ENCODE measurements around the gene SH3GLB2. TPM values are rescaled to one million over a fixed set of nuclear protein-coding genes. Genes with fewer than 3 reads are reported as not detected.

SH3GLB2 gene
- total and polyA plus RNA-seq, 9 donors = 45.4 to 80.6 (median 60.0) TPM

DNA sequence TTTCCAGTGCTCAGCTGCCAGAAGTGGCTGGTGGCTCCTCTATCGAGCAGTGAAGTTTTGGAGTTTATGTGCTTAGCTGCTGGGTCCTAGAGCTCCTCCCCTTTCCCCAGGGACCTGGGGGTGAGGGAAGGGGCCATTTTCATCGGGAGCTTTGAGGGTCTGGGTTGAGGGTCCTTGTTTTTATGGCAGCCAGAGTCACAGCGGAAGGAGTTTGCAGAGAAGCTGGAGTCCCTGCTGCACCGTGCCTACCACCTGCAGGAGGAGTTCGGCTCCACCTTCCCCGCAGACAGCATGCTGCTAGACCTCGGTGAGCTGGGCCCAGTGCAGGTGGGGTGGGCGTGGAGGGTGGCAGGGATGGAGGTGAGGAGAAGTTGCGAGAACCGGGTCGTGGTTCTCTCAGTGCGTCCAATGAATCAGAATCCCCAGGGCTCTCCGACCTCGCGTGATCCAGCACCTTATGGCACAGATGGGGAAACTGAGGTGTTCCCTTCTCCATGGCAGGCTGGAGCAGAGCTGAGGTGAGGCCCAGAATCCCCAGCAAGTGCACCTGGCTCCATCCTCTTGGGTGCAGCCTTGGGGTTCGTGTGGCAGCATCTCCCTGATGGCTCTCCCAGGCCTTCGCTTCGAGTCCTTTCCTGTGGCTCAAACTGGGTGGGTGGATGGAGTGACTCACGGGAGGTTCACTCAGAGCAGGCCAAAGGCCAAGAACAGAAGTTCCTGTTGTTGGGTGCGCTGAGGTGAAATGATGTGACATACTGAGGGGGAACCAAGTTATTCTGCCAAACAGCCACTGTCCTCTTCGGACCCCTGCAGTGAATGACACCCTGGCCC is 31.0 kb upstream of the SH3GLB2 start:
- H3K4me1 ChIP-seq (ENCODE audit: control insufficient read depth, insufficient read depth, low read length) = no peaks in the 10 kb centered on the region
- H3K27me3 ChIP-seq (ENCODE audit: control insufficient read depth, insufficient read depth, low read length) = no peaks in the 10 kb centered on the region
- DNase-seq = no peak
- WGBS (ENCODE audit: insufficient coverage) = 82% methylated on average over 12 of the region's 21 CpGs
- H3K36me3 ChIP-seq (ENCODE audit: control insufficient read depth, insufficient read depth, low read length) = peaks cover 55% of the 10 kb centered on the region
- H3K9me3 ChIP-seq (replicated peaks; ENCODE audit: control insufficient read depth, low read depth, low read length) = no peaks in the 10 kb centered on the region
- no peak overlapping the region for H3K4me3 ChIP-seq (ENCODE audit: low read length)
- no peak overlapping the region for H3K27ac ChIP-seq (ENCODE audit: low read length)

DNA sequence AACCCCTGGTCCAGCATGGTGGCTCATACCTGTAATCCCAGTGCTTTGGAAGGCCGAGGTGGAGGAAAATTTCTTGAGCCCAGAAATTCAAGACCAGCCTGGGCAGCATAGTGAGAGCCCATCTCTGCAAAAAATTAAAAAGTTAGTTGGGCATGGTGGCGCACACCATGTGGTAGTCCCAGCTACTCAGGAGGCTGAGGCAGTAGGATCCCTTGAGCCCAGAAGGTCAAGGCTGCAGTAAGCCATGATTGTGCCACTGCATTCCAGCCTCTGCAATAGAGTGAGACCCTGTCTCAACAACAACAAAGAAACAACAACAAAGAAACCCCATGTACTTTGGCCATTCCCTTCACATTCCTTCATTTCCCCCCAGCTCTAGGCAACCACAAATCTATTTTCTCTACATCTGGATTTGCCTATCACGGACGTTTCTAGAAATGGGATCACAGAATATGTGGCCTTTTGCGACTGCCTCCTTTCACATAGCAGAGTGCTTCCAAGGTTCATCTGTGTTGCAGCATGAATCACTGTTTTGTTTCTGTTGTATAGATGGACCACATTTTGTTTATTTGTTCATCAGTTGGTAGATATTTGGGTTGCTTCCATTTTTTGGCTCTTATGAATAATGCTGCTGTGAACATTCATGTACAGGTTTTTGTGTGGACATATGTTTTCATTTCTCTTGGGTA is 26.2 kb upstream of the SH3GLB2 start:
- DNase-seq = no peak
- Histone ChIP-seq H3K36me3 (ENCODE audit: control insufficient read depth, insufficient read depth, low read length) (peaks cover 34% of the 10 kb centered on the region), H3K4me3 (ENCODE audit: low read length) (no peak overlapping the region), H3K27me3 (ENCODE audit: control insufficient read depth, insufficient read depth, low read length) (no peaks in the 10 kb centered on the region), H3K4me1 (ENCODE audit: control insufficient read depth, insufficient read depth, low read length) (no peaks in the 10 kb centered on the region), H3K27ac (ENCODE audit: low read length) (no peak overlapping the region), H3K9me3 (replicated peaks; ENCODE audit: control insufficient read depth, low read depth, low read length) (no peaks in the 10 kb centered on the region)
- WGBS (ENCODE audit: insufficient coverage) = 94% methylated on average over 2 of the region's 5 CpGs

DNA sequence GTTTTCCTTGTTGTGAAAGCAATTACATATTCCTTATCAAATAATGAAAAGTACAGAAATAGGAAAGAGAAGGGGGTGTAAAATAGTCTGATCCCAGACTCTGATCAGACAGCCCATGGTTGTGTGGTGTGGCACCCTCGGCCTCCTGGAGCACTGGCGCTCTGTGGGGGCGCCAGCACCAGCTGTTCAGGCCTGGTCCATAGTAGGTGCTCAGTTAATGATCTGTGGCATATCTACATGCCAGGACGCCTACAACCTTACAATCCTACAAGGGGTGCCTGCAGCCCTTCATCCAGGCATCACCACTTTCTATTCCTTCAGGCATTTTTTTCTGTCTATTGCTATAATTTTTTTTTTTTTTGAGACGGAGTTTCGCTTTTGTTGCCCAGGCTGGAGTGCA is 24.9 kb upstream of the SH3GLB2 start:
- H3K4me3 ChIP-seq (ENCODE audit: low read length) = no peak overlapping the region
- no peak overlapping the region for H3K27ac ChIP-seq (ENCODE audit: low read length)
- WGBS (ENCODE audit: insufficient coverage) = no CpG with 5 or more reads among the region's 6 CpGs
- no peaks in the 10 kb centered on the region for H3K27me3 ChIP-seq (ENCODE audit: control insufficient read depth, insufficient read depth, low read length)
- no peak for DNase-seq
- no peaks in the 10 kb centered on the region for H3K9me3 ChIP-seq (replicated peaks; ENCODE audit: control insufficient read depth, low read depth, low read length)
- peaks cover 39% of the 10 kb centered on the region for H3K36me3 ChIP-seq (ENCODE audit: control insufficient read depth, insufficient read depth, low read length)
- H3K4me1 ChIP-seq (ENCODE audit: control insufficient read depth, insufficient read depth, low read length) = no peaks in the 10 kb centered on the region

DNA sequence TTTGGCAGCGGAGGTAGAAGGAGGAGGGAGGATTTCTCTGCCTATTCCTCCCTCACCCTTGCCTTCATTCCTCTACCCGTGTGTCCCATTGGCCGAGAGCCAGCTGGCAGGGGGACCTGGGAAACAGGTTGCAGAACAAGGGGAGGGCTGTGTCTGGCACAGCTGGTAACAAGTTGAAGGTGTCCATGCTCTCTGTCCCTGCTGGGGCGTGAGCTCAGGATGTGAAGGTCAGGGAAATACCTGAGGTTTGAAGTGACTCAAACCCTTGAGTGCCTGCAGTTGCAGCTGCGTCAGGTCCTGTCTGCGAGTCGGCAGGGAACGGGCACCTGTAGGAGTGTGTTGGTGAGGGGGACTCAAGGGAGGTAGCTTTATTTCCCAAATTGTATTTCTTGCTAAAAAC is 24.5 kb upstream of the SH3GLB2 start:
- H3K4me3 ChIP-seq (ENCODE audit: low read length) = no peak overlapping the region
- no peaks in the 10 kb centered on the region for H3K9me3 ChIP-seq (replicated peaks; ENCODE audit: control insufficient read depth, low read depth, low read length)
- H3K4me1 ChIP-seq (ENCODE audit: control insufficient read depth, insufficient read depth, low read length) = no peaks in the 10 kb centered on the region
- no peak for DNase-seq
- no peaks in the 10 kb centered on the region for H3K27me3 ChIP-seq (ENCODE audit: control insufficient read depth, insufficient read depth, low read length)
- 86% methylated on average over 5 of the region's 8 CpGs for WGBS (ENCODE audit: insufficient coverage)
- H3K36me3 ChIP-seq (ENCODE audit: control insufficient read depth, insufficient read depth, low read length) = peaks cover 43% of the 10 kb centered on the region
- no peak overlapping the region for H3K27ac ChIP-seq (ENCODE audit: low read length)

DNA sequence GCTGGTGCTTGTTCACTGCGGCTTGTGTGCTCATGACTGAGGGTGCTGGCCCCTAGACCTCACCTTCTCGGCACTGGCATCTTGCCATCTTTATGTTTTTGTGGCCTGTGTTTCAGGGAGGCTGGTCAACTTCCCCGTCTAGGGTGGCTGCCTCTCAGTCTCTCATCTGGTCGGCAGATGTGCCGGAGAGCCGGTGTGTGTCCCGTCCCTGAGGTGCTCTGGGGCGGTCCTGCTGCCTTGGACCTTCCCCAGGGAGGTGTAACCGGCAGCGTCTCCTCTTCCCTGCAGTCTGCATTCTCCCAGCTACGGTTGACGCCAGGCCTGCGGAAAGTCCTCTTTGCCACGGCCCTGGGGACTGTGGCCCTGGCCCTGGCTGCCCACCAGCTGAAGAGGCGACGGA is 13.9 kb upstream of the SH3GLB2 start:
- no peak overlapping the region for H3K4me3 ChIP-seq (ENCODE audit: low read length)
- no peak for DNase-seq
- H3K9me3 ChIP-seq (replicated peaks; ENCODE audit: control insufficient read depth, low read depth, low read length) = no peaks in the 10 kb centered on the region
- peaks cover 15% of the 10 kb centered on the region for H3K4me1 ChIP-seq (ENCODE audit: control insufficient read depth, insufficient read depth, low read length)
- WGBS (ENCODE audit: insufficient coverage) = 72% methylated on average over 16 of the region's 16 CpGs
- peaks cover 24% of the 10 kb centered on the region for H3K36me3 ChIP-seq (ENCODE audit: control insufficient read depth, insufficient read depth, low read length)
- H3K27me3 ChIP-seq (ENCODE audit: control insufficient read depth, insufficient read depth, low read length) = no peaks in the 10 kb centered on the region
- H3K27ac ChIP-seq (ENCODE audit: low read length) = no peak overlapping the region

DNA sequence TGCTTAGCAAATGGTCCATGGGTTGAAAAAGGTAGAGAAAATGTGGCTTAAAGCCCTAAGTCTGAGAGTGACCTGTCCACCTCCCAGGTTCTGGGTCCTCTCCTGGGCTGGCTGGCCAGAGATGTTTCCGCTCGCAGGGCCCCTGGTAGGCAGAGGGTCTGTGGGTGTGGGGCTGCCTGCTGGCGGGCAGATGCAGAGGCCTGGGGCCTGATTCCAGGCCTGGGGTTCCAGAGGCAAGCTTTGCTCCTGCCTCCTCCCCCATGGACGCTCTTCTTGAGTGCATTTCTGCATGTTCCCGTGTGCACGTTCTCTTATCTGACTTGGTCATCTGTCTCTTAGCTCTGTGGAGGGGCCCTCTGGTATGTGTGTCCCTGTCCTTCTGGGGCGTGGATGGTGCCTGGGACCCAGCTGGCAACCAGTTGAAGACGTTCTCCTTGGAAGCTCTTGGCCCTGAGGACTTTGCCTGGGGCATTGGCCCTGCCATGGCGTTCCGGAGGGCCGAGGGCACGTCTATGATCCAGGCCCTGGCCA is 12.0 kb upstream of the SH3GLB2 start:
- Histone ChIP-seq H3K27ac (ENCODE audit: low read length) (no peak overlapping the region), H3K9me3 (replicated peaks; ENCODE audit: control insufficient read depth, low read depth, low read length) (no peaks in the 10 kb centered on the region), H3K4me3 (ENCODE audit: low read length) (no peak overlapping the region), H3K27me3 (ENCODE audit: control insufficient read depth, insufficient read depth, low read length) (no peaks in the 10 kb centered on the region), H3K36me3 (ENCODE audit: control insufficient read depth, insufficient read depth, low read length) (peaks cover 24% of the 10 kb centered on the region), H3K4me1 (ENCODE audit: control insufficient read depth, insufficient read depth, low read length) (peaks cover 23% of the 10 kb centered on the region)
- WGBS (ENCODE audit: insufficient coverage) = 94% methylated on average over 9 of the region's 12 CpGs
- DNase-seq = no peak

DNA sequence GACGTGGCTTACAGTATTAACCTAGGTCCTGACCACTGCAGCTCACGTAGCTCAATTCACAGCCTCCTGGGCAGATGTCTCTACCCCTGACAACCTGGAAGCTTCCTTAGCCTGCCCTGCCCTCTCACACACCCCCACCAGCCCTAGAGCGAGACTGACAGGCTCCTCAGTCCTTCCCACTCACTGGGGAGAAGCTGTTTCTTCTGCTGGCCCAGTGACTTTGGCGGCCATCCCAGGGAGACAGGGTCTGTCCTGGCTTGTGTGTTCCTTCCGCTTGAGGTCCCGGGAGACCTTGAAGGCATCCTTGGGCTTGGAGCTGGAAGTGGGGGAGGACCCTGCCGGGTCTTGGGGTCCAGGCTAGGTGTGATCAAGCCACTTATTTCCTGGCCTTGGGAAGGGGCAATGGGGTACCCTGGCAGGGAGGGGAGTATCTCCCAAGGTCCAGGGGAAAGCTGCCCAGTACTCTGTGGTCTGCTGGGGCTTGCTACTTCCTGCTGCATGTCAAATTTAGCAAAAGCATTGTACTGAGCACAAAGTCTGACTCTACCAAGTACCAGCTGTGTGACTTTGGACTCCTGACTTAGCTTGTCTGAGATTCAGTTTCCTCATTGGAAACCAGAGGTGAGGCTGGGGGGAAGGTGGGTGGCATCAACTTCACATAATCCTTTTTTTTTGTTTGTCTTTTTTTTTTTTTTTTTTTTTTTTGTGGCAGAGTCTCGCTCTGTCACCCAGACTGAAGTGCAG is 10.2 kb upstream of the SH3GLB2 start:
- peaks cover 23% of the 10 kb centered on the region for H3K4me1 ChIP-seq (ENCODE audit: control insufficient read depth, insufficient read depth, low read length)
- H3K4me3 ChIP-seq (ENCODE audit: low read length) = peak overlapping the region; percentile 99
- peak; percentile 66 for DNase-seq
- H3K27ac ChIP-seq (ENCODE audit: low read length) = peak overlapping the region; percentile 20
- no peaks in the 10 kb centered on the region for H3K27me3 ChIP-seq (ENCODE audit: control insufficient read depth, insufficient read depth, low read length)
- peaks cover 20% of the 10 kb centered on the region for H3K36me3 ChIP-seq (ENCODE audit: control insufficient read depth, insufficient read depth, low read length)
- H3K9me3 ChIP-seq (replicated peaks; ENCODE audit: control insufficient read depth, low read depth, low read length) = no peaks in the 10 kb centered on the region
- 56% methylated on average over 4 of the region's 8 CpGs for WGBS (ENCODE audit: insufficient coverage)

DNA sequence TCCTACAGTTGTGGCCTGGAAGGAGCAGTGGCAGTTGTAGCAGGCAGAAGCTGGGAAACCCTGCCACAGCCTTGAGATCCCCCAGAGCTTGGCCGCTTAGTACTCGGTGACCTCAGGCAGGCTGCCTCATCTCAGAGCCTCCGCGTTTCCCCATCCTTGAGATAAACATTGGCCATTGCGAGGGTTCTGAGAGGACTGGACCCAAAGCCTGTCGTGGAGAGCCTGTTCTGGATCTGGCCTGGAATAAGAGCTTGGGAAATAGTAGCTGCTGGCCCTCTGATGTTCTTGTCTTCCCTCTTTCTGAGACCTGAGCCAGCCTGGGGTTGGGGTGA is 9.6 kb upstream of the SH3GLB2 start:
- WGBS (ENCODE audit: insufficient coverage) = 43% methylated on average over 6 of the region's 6 CpGs
- DNase-seq = no peak
- H3K4me1 ChIP-seq (ENCODE audit: control insufficient read depth, insufficient read depth, low read length) = peaks cover 23% of the 10 kb centered on the region
- peak overlapping the region; percentile 99 for H3K4me3 ChIP-seq (ENCODE audit: low read length)
- H3K27me3 ChIP-seq (ENCODE audit: control insufficient read depth, insufficient read depth, low read length) = no peaks in the 10 kb centered on the region
- H3K9me3 ChIP-seq (replicated peaks; ENCODE audit: control insufficient read depth, low read depth, low read length) = no peaks in the 10 kb centered on the region
- H3K27ac ChIP-seq (ENCODE audit: low read length) = peak overlapping the region; percentile 20
- peaks cover 19% of the 10 kb centered on the region for H3K36me3 ChIP-seq (ENCODE audit: control insufficient read depth, insufficient read depth, low read length)

DNA sequence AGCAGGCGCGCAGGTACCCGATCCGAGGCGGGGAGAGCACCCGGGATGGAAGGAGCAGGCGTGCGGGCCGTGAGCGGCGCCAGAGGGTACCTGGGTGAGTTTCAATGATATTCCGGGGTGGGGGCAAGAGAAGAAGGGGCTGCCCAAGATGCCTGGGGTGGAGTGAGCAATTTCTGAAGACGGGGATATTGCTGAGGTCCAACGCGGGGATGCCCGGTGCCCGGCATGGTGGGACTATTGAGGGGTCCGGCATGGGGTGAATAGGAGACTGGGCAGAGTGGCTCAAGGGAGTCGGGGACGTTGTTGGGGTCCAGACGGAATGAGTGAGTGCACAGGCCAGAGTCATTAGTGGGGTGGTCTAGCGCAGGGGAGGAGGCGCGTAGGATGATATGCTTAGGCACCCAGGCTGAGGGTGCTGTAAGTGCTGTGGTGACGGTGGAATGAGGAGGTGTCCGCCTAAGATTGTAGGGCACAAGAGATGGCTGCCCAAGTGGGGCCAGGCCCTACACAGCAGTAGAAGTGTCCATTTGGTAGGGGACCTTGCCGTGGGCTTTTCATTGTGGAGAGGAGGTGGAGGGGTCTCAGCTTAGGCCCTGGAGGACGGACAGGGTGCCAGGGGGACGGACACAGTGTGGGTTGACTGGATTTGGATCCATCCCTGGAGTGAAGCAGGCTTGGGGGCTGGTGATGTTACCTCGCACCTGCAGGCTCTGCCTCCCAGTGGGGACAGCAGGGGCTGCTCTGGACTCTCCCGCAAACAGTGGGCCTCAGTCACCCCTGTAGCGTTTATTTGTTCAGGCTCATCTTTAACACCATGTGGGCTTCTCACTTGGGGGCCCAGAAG is 9.0 kb upstream of the SH3GLB2 start:
- Histone ChIP-seq H3K36me3 (ENCODE audit: control insufficient read depth, insufficient read depth, low read length) (peaks cover 13% of the 10 kb centered on the region), H3K4me1 (ENCODE audit: control insufficient read depth, insufficient read depth, low read length) (peaks cover 23% of the 10 kb centered on the region), H3K27me3 (ENCODE audit: control insufficient read depth, insufficient read depth, low read length) (no peaks in the 10 kb centered on the region), H3K9me3 (replicated peaks; ENCODE audit: control insufficient read depth, low read depth, low read length) (no peaks in the 10 kb centered on the region), H3K4me3 (ENCODE audit: low read length) (peak overlapping the region; percentile 99), H3K27ac (ENCODE audit: low read length) (peak overlapping the region; percentile 20)
- no peak for DNase-seq
- whole genome bisulfite sequencing (ENCODE audit: insufficient coverage) = 9% methylated on average over 32 of the region's 32 CpGs
